ENCODE measurements around the gene FBXW11. TPM values are rescaled to one million over a fixed set of nuclear protein-coding genes. Genes with fewer than 3 reads are reported as not detected.
A peak's percentile ranks its signal among the peaks of the same experiment; 100 is the strongest.

Gene FBXW11
- total RNA-seq, 1 donor from 2014 or later, result 54.1 TPM

DNA sequence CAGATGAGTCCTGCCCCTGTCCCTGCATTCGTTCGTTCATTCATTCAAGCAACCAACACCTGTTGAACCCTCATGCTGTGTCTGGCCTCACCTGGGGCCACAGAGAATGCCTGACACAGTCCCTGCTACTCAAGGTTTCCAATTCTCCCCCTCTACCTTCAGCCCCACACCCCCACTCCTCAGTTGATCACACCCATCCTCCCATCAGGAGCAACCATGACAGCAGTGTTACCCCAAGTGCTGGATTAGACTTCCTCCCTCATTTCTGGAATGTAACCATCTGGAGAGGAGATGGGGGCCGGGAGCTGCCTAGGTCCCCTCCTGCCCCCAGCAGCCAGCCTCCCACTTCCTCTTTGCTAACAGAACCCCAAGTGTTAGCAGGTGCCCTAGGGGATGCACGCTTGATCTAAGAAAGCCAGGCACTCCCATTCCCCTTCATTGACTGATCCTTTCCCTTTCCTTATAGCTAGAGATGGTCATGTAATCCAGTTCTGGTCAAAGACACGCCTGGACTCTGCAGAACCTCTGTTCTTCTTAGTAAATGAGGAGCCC, 163.6 kb downstream of the FBXW11 start:
- no peak for DNase-seq (ENCODE audit: low spot score)

DNA sequence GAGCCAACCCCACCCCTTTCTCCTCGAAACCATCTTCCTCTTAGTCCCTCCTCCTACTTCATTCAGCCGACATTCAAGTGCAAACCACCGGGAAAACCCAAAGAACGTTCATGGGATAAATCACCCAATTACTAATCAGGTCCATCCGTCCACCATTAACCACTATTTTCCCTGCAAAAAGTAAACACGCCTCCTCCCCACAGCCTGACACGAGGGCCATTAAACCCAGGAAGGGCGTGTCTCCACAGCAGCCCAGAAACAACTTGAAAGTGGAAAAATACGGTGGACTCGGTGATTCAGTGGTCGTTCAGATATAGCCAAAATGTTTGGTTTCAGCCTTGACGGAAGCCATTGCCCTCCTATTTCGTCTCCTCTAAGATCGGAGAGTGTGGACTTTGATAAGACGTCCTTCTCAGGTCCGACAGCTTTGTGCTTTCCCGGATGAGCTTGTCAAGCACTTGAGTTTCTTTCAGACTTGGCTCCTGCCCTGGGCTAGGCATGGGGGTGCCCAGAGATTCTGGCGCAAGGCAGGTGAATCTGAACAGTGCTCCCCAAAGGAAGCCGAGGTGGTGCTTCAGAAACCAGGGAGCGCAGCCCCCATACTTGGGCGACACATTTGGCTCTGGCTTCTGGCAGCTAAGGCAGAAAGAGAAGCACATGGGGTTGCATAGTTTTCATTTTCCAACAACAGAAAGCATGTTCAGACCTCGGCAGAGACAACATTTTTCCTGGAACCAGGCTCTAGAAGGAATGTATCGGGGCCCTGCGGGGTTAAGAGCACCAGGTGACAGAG, 164.3 kb downstream of the FBXW11 start:
- no peak for DNase-seq (ENCODE audit: low spot score)

DNA sequence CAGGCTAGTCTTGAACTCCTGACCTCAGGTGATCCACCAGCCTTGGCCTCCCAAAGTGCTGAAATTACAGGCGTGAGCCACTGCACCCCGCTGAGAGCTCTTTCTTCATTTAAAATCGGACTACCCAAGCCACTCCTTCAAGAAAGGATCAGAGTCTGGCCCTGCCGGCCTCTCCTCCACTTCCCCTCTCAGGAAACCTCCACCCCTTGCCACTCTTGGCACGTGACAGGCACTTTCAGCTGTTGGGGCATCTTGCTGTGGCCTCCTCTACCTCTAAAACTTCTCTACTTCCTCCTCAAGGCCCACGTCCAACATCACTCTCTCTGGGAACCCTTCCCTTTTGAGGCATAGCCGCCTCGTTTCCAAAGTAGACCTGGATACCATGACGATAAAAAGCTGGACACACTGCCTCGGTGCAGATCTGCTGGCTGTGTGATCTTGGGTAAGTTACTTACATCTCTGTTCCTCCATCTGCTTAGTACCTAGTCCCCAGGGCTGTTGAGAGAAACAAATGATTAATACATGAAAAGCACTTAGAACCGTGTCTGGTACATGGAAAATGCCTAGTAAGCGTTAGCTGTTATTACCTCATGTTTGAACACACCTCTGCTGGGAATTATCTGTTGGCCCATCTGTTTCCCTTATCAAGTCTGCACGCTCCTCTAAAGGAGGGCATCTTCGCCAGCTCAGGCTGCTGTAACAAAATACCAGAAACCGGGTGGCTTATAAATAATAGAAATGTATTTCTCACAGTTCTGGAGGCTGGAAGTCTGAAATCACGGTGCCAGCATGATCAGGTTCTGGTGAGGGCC, 165.5 kb downstream of the FBXW11 start:
- no peak for DNase-seq (ENCODE audit: low spot score)

DNA sequence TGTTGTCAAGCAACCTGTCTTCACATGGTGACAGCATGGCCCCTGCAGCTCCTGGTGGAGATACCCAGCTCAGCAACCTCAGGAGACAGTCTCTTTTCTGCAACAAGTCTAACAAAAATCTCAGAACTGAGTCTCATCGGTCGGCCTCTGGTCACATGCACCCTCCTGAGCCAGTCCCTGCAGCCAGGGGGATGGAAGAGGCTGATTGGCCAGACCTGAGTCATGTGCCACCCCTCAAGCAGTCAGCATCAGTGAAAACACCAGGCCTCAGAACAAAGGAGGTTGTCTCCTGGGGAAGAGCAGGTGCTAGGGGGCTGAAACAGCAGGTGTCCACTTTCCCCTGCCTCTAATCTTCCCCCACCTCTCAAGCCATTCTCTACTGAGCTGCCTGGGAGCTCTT, 166.4 kb downstream of the FBXW11 start:
- no peak for DNase-seq (ENCODE audit: low spot score)

DNA sequence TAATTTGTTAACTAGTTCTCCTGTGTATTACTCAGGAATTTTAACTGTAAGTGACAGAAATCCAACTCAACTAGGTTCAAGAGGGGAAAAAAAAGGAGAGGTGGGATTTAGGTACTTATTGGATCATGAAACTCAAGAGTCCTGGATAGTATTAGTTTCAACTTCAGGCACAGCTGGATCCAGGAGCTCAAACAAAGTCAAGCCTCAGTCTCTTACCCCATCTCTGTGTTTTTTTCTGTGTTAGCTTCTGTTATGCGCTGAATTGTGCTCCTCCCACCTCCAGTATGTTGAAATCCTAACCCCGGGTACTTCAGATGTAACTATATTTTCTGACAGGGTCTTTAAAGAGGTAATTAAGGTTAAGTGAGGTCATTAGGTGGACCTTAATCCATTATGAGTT, 167.3 kb downstream of the FBXW11 start:
- no peak for DNase-seq (ENCODE audit: low spot score)

DNA sequence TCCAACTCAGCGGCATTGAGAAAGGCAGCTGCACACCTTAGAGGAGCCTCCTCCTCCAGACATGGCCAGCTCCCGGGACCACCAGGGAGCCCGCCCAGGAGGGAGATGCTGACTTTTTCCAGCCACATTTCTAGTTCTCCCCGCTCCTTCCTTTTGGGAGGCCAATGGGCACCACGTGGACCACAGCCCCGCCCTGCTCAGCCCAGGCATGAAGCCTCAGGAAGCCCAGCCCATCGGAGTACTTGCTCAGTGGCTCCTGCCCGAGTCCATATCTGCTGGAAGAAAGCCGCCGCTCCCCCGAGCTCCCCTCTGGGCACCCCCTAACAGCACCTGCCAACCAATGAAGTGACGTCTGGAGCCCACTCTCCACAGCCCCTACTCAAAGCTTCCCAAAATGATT, 168.4 kb downstream of the FBXW11 start:
- DNase-seq (ENCODE audit: low spot score), result no peak

DNA sequence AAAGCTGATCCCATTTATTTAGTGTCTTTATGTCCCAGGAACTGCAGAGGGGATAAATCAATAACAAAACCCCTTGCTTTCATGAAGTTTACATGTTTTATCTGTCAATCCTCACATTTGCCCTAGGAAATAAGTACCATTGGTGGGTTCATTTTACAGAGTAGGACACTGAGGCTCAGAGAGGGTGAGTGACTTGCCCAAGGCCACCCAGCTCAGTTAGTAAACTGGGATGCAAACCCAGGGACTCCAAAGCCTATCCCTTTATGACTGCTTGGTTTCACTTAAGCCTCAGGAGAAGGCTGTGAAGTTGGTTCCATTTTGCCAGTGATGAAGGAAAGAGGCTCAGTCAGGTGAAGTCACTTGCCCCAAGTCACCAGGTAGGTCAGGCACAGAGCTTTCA, 168.9 kb downstream of the FBXW11 start:
- DNase-seq (ENCODE audit: low spot score), result no peak

DNA sequence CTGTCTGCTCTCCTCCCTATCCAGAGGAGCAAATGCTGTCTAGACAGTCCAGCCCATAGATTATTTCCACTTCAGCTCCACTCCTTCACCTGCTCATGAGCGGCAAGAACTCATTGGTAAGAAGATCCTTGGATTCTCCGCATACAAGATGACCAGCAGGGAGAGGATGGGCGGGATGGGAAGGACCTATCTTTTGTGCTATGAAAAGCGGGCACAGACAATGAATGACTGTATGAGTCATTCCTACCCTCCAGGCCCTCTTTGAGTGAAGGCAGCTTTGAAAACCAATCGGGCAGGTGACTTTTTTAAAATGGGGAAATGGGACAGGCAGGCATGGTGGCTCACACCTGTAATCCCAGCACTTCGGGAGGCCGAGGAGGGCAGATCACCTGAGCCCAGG, 171.4 kb downstream of the FBXW11 start:
- no peak for DNase-seq (ENCODE audit: low spot score)

DNA sequence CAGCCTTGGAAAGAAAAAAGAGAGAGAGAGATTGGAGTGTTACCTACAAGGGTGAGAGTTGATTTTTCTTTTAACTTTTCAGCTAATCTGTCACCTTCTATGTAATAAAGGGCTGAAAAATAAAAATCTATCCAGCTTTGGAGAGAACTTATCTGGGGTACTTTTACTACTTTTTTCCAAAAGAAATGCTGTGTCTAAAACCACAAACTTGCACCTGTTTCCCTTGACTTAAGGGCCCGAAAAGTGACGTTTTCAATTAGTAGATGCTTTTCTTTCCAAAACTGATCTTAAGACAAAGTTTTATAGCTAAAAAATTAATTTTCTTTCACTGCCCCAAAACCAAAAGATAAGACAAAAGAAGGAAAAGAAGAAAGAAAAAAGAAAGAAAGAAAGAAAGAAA, 172.0 kb downstream of the FBXW11 start:
- DNase-seq (ENCODE audit: low spot score), result no peak

DNA sequence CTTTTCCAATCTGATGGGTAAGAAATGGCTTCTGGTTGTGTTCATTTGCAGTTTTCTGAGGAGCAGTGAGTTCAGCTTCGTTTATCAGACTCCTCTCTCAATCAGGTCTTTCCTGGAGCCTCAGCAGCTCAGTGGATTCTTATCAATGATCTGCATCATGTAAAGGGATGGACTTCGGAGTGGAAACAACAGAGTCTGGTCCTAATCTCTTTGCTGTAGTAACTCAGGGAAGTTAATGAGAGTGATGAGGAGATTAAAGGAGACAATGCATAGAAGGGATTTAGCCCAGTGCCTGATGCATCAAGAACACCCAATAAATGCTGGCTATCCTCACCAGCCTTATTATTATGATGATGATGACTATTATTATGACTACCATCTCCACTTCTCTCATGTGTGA, 173.7 kb downstream of the FBXW11 start:
- no peak for DNase-seq (ENCODE audit: low spot score)

DNA sequence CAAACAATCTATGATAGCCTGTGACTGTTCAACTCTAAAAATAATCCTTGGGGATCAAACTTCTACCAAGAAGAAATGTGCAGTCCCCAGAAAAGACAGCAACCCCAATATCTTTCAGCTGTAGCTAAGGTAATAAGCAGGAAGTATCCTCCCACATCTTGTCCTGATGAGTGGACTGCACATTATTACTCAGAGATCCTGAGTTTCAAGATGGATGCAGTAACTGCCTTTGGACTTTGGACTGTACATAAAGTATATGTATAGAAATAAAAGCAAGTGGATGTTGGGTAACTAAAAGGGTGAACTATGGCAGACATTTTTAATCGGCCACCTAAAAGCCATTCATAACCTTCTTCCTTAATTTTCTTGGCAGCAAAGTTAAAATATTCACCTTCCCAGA, 175.8 kb downstream of the FBXW11 start:
- DNase-seq (ENCODE audit: low spot score), result no peak

DNA sequence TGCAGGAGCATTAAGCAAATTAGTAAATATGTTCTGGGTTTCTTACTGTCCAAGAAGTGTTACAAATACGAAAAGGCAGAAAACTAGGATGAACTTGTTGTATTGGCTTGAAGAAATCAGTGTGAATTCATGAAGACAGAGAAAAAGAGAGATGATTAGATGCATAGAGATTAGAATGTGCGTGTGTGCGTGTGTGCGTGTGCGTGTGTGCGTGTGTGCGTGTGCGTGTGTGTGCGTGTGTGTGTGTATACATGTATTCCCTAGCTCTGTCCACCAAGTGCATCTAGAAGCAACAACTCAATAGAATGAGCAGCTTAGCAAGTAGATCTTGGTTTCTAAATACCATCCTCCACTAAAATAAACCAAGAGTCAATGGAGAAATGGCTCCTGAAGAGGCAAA, 179.3 kb downstream of the FBXW11 start:
- no peak for DNase-seq (ENCODE audit: low spot score)

DNA sequence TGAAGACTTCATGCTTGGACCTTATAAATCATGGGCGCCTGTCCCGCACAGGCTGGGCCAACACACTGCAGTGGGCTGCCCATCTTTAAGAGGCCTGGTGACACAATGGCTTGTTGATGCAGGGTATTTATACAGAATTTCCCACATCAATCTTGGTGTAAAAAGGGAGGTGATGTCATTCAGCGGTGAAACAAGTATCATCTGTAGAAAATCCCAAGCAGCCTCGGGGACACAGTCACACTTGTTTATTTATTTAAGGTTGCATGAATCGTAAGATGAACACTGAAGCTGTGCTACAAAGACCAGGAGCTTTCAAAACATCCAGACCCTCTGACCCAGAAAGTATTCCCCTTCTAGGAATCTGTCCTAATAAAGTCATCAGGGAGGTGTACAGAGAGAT, 180.3 kb downstream of the FBXW11 start:
- DNase-seq (ENCODE audit: low spot score), result no peak

DNA sequence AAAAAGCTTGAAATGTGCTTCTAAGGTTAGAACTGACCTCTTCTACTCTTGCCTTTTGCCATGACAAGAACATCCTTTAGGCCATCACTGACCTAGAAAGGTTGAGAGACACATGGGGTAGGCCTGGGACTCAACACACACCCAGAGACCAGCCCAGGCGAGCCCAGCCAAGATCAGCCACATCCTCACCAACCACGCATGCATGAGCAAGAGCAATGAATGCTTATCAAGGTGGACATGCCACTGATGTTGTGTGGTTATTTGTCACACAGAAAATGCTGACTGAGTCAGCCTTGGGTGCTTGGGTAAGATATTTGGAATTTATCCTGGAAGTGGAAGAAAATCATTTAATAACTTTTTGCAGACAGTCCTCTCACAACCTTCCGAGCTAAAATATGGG, 181.4 kb downstream of the FBXW11 start:
- no peak for DNase-seq (ENCODE audit: low spot score)

DNA sequence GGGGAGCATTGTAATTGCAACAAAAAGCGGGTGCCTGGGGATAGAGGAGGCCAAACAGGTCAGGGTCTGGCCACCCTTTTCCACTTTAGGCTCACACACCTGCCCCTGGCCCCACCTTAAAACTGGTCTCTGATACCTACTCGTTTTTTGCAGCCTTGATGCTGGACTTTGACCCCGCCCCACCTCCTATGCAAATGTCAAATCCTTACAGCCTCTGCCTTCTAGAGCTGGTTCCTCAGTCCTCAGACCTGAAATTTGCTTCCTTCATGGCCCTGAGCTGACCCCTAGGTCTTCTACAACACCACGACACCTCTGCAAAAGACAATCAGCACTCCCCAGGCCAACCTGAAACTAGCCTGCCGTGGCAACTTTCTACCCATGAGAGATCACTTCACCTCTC, 183.2 kb downstream of the FBXW11 start:
- peak; percentile 22 for DNase-seq (ENCODE audit: low spot score)

DNA sequence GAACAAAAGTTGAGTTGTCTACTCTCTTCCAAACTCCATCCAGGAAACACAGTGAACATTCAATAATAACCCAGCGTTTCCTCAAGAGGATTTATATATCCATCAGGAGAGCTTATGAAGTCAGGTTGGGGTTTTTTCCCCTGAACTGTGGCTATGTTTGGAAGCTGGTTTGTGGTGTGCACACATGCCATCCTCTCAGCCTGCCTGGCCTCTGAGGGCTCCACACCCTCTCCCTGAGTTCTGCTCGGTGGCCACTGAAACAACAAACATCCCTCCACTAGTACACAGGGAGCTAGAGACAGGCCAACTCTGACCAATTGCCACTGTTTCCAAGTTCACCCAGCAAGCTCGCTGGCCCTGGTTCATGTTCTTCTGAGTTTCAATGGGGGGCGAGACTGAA, 185.2 kb downstream of the FBXW11 start:
- DNase-seq (ENCODE audit: low spot score), result no peak

DNA sequence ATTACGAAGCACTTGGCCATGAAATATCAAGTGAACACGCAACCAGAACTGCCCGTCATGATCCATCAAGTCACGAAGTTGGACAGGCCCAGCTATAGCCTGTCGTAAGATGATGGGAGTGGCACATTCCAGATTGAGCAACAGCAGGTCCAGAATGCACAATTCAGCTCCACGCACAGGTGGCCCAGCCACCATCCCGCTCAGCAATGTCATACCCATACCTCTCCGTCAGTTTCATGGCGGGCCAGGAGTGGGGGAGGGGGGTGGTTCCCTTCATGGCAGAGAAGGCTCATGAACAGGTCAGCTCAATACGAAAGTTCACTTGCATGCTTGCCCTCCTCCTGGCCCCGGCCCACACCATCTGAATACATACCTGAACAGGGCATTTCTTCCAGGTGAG, 185.9 kb downstream of the FBXW11 start:
- no peak for DNase-seq (ENCODE audit: low spot score)

DNA sequence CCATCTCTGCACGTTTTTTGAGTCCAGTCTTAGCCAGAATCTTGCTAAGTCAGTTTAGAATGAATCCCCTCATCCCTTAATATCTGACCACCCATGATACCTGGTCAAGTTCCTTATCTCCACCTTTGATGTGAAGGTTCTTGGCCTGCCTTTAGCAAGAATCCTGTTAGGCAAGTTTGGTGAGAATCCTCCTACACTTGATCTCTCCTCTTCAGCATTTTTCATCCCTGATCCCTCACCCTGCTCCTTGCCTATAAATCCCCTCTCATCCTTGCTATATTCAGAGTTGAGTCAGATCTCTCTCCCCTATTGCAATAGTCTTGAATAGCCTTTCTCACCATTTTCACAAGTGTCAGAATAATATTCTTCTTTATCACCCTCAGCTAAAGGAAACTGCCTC, 189.8 kb downstream of the FBXW11 start:
- no peak for DNase-seq (ENCODE audit: low spot score)

DNA sequence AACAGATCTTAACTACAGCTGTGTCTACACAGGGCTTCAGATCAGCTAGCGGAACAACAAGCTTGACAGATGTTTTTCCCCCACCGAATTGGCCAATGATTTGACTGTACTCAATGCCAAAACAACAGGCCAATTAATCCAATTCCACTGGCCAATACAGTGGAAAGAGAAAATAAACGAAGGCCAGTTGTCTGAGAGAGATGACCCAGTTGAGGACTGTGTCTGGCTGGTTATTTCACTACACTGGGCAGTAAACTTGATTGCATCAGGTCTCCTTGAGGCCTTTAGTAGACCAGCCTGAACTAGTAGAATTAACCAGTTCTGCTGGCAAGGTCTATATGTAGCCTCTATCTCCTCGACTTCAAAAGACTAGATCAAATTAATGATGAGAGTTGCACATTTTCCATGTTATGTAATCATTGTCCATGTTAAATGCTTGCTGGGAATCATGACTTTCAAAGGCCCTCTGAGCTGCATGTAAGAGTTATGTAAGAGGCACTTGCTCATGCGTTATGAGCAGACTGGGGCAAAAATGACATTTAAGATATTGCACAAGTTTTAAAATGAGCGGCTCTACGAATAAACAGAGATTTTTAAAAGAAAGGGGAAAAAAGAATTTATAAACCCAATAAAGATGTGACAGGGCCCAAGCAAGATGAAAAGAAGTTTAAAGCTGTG, 192.5 kb downstream of the FBXW11 start:
- no peak for DNase-seq (ENCODE audit: low spot score)

DNA sequence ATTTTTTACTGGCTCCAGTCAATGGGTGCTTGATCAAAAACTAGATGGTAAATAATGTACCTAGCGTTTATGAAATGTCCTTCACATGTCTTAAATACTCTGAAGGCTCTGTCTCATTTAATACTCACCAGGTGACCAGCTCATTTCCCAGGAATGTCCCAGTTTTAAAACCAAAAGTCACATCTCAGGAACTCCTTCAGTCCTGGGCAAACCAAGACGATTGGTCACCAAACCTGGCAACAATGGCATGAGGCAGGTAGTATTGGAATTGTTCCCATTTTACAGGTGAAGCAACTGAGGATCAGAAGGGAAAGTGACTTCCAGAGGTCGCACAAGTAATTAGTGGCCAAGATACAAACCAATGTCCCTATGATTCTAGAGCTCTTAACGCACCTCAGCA, 193.2 kb downstream of the FBXW11 start:
- DNase-seq (ENCODE audit: low spot score), result no peak
